ENCODE measurements around the gene ARFIP2. TPM values are rescaled to one million over a fixed set of nuclear protein-coding genes. Genes with fewer than 3 reads are reported as not detected.

The ARFIP2 gene
- total RNA-seq, 1 donor from 2014 or later = 46.8 TPM

DNA sequence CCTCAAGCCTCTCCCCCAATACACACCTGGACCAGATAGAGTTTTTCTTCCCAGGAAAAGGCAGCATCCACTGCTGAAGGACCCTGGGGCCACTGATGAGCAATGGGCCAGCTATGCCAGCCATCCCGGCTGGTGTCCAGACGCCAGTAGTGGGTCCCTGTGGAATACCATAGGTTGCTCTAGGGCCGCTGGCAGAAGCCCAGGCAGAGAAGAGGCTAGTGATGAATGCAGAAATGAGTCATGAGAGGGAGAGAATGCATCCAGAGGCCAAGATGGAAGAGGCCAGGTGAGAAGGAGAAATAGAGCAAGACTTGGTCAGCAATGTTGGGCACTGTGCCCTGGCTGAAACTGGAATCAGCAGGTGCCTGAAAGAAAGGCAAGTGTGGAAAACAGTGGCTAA is 49.3 kb downstream of the ARFIP2 start:
- Mint-ChIP-seq H3K27ac (no peak overlapping the region), H3K4me3 (ENCODE audit: low read depth) (no peak overlapping the region), H3K4me1 (ENCODE audit: low read depth) (peaks cover 5% of the 10 kb centered on the region), H3K36me3 (ENCODE audit: low read depth) (no peaks in the 10 kb centered on the region), H3K27me3 (ENCODE audit: low read depth) (peaks cover 9% of the 10 kb centered on the region), H3K9me3 (no peaks in the 10 kb centered on the region)
- no peak for DNase-seq (ENCODE audit: low spot score)
- intact Hi-C loops (cut with micrococcal nuclease) = no loop called here

DNA sequence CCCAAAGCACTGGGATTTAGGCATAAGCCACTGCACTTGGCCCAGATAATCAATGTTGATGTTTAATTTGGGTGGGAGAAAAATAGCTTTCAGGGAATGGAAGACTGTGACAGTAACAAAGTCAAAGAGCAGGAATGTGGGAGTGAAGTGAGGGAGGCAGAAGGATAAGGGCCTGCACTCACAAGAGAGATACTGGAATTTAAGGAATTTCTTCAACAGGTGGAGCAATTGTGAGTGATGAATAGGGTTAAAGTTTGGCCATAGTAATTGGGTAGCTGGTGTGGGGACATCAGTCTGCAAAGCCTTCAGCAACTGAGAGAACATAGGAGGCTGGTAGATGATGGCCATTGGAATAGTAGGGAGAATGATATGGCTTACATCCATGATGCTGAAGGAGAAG is 53.6 kb downstream of the ARFIP2 start:
- Mint-ChIP-seq H3K27me3 (ENCODE audit: low read depth) (peaks cover 39% of the 10 kb centered on the region), H3K9me3 (no peaks in the 10 kb centered on the region), H3K27ac (no peak overlapping the region), H3K36me3 (ENCODE audit: low read depth) (no peaks in the 10 kb centered on the region), H3K4me3 (ENCODE audit: low read depth) (no peak overlapping the region), H3K4me1 (ENCODE audit: low read depth) (no peaks in the 10 kb centered on the region)
- no peak for DNase-seq (ENCODE audit: low spot score)
- intact Hi-C loops (cut with micrococcal nuclease) = no loop called here

Other genes starting within 250 kb of the ARFIP2 start
- 17.6 and 17.9 TPM in 2 replicates for gene FHIP1B, start 246.7 kb downstream of the ARFIP2 start, total RNA-seq
- gene CNGA4, start 242.2 kb downstream of the ARFIP2 start, total RNA-seq = not detected in 2 replicates
- not detected in 2 replicates for gene CCKBR, start 221.5 kb downstream of the ARFIP2 start, total RNA-seq
- 83.1 and 84.3 TPM in 2 replicates for gene CAVIN3, start 160.8 kb downstream of the ARFIP2 start, total RNA-seq
- 15.4 and 16.0 TPM in 2 replicates for gene SMPD1, start 90.9 kb downstream of the ARFIP2 start, total RNA-seq
- gene APBB1, start 62.2 kb downstream of the ARFIP2 start, total RNA-seq = 31.0 and 33.0 TPM in 2 replicates
- 0.46 and 0.50 TPM in 2 replicates for gene HPX, start 40.3 kb downstream of the ARFIP2 start, total RNA-seq
- 3.6 and 6.8 TPM in 2 replicates for gene TRIM3, start 7.4 kb downstream of the ARFIP2 start, total RNA-seq
- 42.9 and 43.0 TPM in 2 replicates for gene TIMM10B, start 170 bp upstream of the ARFIP2 start, total RNA-seq
- gene DNHD1, start 15.9 kb upstream of the ARFIP2 start, total RNA-seq = 27.5 and 28.8 TPM in 2 replicates
- 29.4 and 30.1 TPM in 2 replicates for gene RRP8, start 122.3 kb upstream of the ARFIP2 start, total RNA-seq
- 99.5 and 105 TPM in 2 replicates for gene ILK, start 122.4 kb upstream of the ARFIP2 start, total RNA-seq
- gene TAF10, start 130.9 kb upstream of the ARFIP2 start, total RNA-seq = 134 and 142 TPM in 2 replicates
- 36.2 and 39.1 TPM in 2 replicates for gene TPP1, start 138.1 kb upstream of the ARFIP2 start, total RNA-seq
- 0.51 and 0.57 TPM in 2 replicates for gene DCHS1, start 174.5 kb upstream of the ARFIP2 start, total RNA-seq
- 103 and 108 TPM in 2 replicates for gene MRPL17, start 202.0 kb upstream of the ARFIP2 start, total RNA-seq

All from activated T-helper 2 cell treated with anti-CD3 and anti-CD28 coated beads, Interferon-gamma antibody, Interleukin-2, Interleukin-4, amounts not matched to agents 10 μg/mL and 5 μg/mL and 100 μg/mL, durations not matched to agents 14 hours and 24 hours and 36 hours (primary cell).